ENCODE measurements around the gene MCRS1.

- TF ChIP-seq CTCF (IDR thresholded peaks at IDR 0.05; ENCODE audit: low read depth, low read length, missing input control) (no peak), REST (IDR thresholded peaks at IDR 0.05) (no peak), TAF1 (conservative IDR thresholded peaks at IDR 0.05) (no peak), MAX (IDR thresholded peaks at IDR 0.05) (no peak), SP1 (IDR thresholded peaks at IDR 0.05) (no peak), YY1 (IDR thresholded peaks at IDR 0.05) (no peak), ATF3 (IDR thresholded peaks at IDR 0.05) (no peak), EGR1 (IDR thresholded peaks at IDR 0.05; ENCODE audit: low read depth in 2 of 2) (no peak), ZBTB33 (IDR thresholded peaks at IDR 0.05) (no peak)
Observed at GRCh38 chr12:49566361-49566760, 1.6 kb downstream of the MCRS1 start.
